ENCODE measurements around the gene RAVER1.

The RAVER1 gene

GRCh38 chr19:10317045-10317856 lies 16.1 kb downstream of the RAVER1 start:
- DNase-seq = no peak

- DNase-seq = no peak
Measured at GRCh38 chr19:10316229-10317044, 16.9 kb downstream of the RAVER1 start.

- peak; percentile 66 for DNase-seq
Measured at GRCh38 chr19:10315335-10316214, 17.8 kb downstream of the RAVER1 start, which contains the start of gene FDX2. TSS of gene FDX2 (minus strand) at chr19:10316015. CDS start at chr19:10315996, 19 bp downstream.

- no peak for DNase-seq
Measured at GRCh38 chr19:10309423-10309822, 23.9 kb downstream of the RAVER1 start, which contains the start of gene ZGLP1. TSS of gene ZGLP1 (minus strand) at chr19:10309815.

- no peak for DNase-seq
Measured at GRCh38 chr19:10306327-10306726, 27.0 kb downstream of the RAVER1 start.

- no peak for DNase-seq
Measured at GRCh38 chr19:10305139-10305806, 28.1 kb downstream of the RAVER1 start.

GRCh38 chr19:10299545-10300458 lies 33.5 kb downstream of the RAVER1 start:
- DNase-seq = no peak

GRCh38 chr19:10295847-10296591 lies 37.3 kb downstream of the RAVER1 start:
- DNase-seq = no peak

- DNase-seq = no peak
Measured at GRCh38 chr19:10295305-10295846, 38.0 kb downstream of the RAVER1 start.

- no peak for DNase-seq
Measured at GRCh38 chr19:10294368-10294697, 39.0 kb downstream of the RAVER1 start.

GRCh38 chr19:10293637-10294367 lies 39.5 kb downstream of the RAVER1 start:
- DNase-seq = no peak

GRCh38 chr19:10292789-10293636 lies 40.3 kb downstream of the RAVER1 start:
- DNase-seq = no peak

- peak; percentile 93 for DNase-seq
Measured at GRCh38 chr19:10292206-10292788, 41.0 kb downstream of the RAVER1 start.

GRCh38 chr19:10291554-10292205 lies 41.6 kb downstream of the RAVER1 start:
- DNase-seq = no peak

GRCh38 chr19:10290876-10291553 lies 42.3 kb downstream of the RAVER1 start:
- DNase-seq = peak; percentile 53

GRCh38 chr19:10290357-10290875 lies 42.9 kb downstream of the RAVER1 start:
- no peak for DNase-seq

All from T1000 (cell line).